Measurements from ENCODE around the gene TOGARAM2. TPM values are rescaled to one million over a fixed set of nuclear protein-coding genes. Genes with fewer than 3 reads are reported as not detected.

The TOGARAM2 gene
- total and polyA plus RNA-seq, 2 of the 13 experiments (the other 11 are each of a cell fraction or from before 2014, with no cell fraction given): under 0.01 to 0.05 TPM

GRCh38 chr2:29014331-29014730 is 33.2 kb downstream of the TOGARAM2 start:
- H3K27ac ChIP-seq (ENCODE audit: extremely low read length, insufficient read depth, low read length): no peak overlapping the region
- H3K4me3 ChIP-seq (replicated peaks in 1 of 3; ENCODE audit: insufficient read depth in 1 of 3, low read depth in 2 of 3, low read length in 3 of 3): no peak overlapping the region
- H4K20me1 ChIP-seq (ENCODE audit: insufficient read depth, low read length): no peaks in the 10 kb centered on the region; the same call in 1 of the 2 replicates
- H3K4me1 ChIP-seq (ENCODE audit: insufficient read depth, low read length): no peaks in the 10 kb centered on the region
- no peak overlapping the region for H3K4me2 ChIP-seq (ENCODE audit: low read depth, low read length)
- no peak for FAIRE-seq
- no TSS peak for BruUV-seq (replicated peaks)
- POLR2A ChIA-PET: no interaction called here
- no peak overlapping the region for H2AFZ ChIP-seq (ENCODE audit: low read length)
- peaks cover 11 to 68% of the 10 kb centered on the region in 2 experiments for H3K27me3 ChIP-seq (ENCODE audit: control insufficient read depth in 1 of 2, insufficient read depth in 2 of 2, low read length in 2 of 2)
- H3K79me2 ChIP-seq (ENCODE audit: insufficient read depth, low read length): no peaks in the 10 kb centered on the region
- no peaks in the 10 kb centered on the region for H3K36me3 ChIP-seq (replicated peaks in 1 of 2; ENCODE audit: control insufficient read depth in 1 of 2, insufficient read depth in 2 of 2, low read length in 2 of 2)
- DNase-seq (ENCODE audit: low spot score): no peak
- in situ Hi-C loops (cut with HindIII; ENCODE audit: extremely low pct_ligation_motif_present, low pct_unique_long_range_greater_than_20kb) (no loop called here), intact Hi-C loops (cut with micrococcal nuclease; ENCODE audit: unreplicated experiment) (no loop called here)
- CTCF ChIA-PET (ENCODE audit: low intra/inter-chr PET ratio, low total read pairs): no interaction called here
- ATAC-seq: no peak
- no peak overlapping the region for H3K9ac ChIP-seq (ENCODE audit: insufficient read depth, low read depth, low read length)
- no peaks in the 10 kb centered on the region for H3K9me3 ChIP-seq (ENCODE audit: low read length)
- 44% methylated on average over 8 of the region's 8 CpGs for WGBS (ENCODE audit: low lambda C conversion rate)
- TF ChIP-seq ZNF740 (CRISPR knock-in tag; IDR thresholded peaks at IDR 0.05): no peak
- no peak for TF ChIP-seq ZNF883 (CRISPR knock-in tag; IDR thresholded peaks at IDR 0.05; ENCODE audit: not compliant biosample characterization)
- TF ChIP-seq FOSL1 (CRISPR knock-in tag; IDR thresholded peaks at IDR 0.05; ENCODE audit: borderline replicate concordance): no peak
- no peak for TF ChIP-seq ZNF260 (CRISPR knock-in tag; IDR thresholded peaks at IDR 0.05; ENCODE audit: borderline replicate concordance, low read depth)
- no peak for TF ChIP-seq EP300 (IDR thresholded peaks at IDR 0.05; ENCODE audit: low read depth in 2 of 2, low read length in 2 of 2)
- no peak for TF ChIP-seq EP300 (CRISPR knock-in tag; IDR thresholded peaks at IDR 0.05; ENCODE audit: borderline replicate concordance)
- TF ChIP-seq SRSF4 (IDR thresholded peaks at IDR 0.05; ENCODE audit: low read depth, low read length, poor library complexity, severe bottlenecking): no peak
- no peak for TF ChIP-seq SOX6 (IDR thresholded peaks at IDR 0.05)
- no peak for TF ChIP-seq SOX6 (CRISPR knock-in tag; IDR thresholded peaks at IDR 0.05)
- TF ChIP-seq MED13 (CRISPR knock-in tag; IDR thresholded peaks at IDR 0.05): no peak
- TF ChIP-seq POGK (CRISPR knock-in tag; conservative IDR thresholded peaks at IDR 0.05): no peak
- TF ChIP-seq ZNF780A (CRISPR knock-in tag; IDR thresholded peaks at IDR 0.05): no peak
- no peak for TF ChIP-seq TBX2 (CRISPR knock-in tag; IDR thresholded peaks at IDR 0.05; ENCODE audit: borderline replicate concordance)
- TF ChIP-seq ZNF788 (CRISPR knock-in tag; IDR thresholded peaks at IDR 0.05; ENCODE audit: borderline replicate concordance): no peak
- TF ChIP-seq KIAA2018 (CRISPR knock-in tag; IDR thresholded peaks at IDR 0.05; ENCODE audit: borderline replicate concordance): no peak
- TF ChIP-seq ZNF34 (CRISPR knock-in tag; IDR thresholded peaks at IDR 0.05; ENCODE audit: borderline replicate concordance): no peak

Measured in HepG2 (cell line).